Kidney (tissue), 14 donors: ENCODE results near the gene FBF1. TPM values are rescaled to one million over a fixed set of nuclear protein-coding genes. Genes with fewer than 3 reads are reported as not detected.

ENCODE experiments used
- DNase-seq, 5 donors: peaks; one replicate each; pipeline ENCODE4 v3.0.0-alpha.2; 2013 to 2020
- FAIRE-seq: peaks from 2 replicates; lab custom pipeline; 2012; peaks lifted over from hg19 to GRCh38; lab: Jason Lieb, UNC
- H3K27ac ChIP-seq, 2 donors: one replicate each; pipeline ENCODE4 v1.7.0; 2013; ENCODE audit warnings: low read depth in 2 of 2, low read length in 2 of 2, inconsistent platforms in 1 of 2
- H3K27me3 ChIP-seq: one replicate; pipeline ENCODE4 v1.7.1; 2013; ENCODE audit warnings: low read length, inconsistent platforms; ENCODE audit not compliant: control insufficient read depth, insufficient read depth
- H3K36me3 ChIP-seq, 3 donors: one replicate each; pipeline versions ENCODE4 v1.7.0 to v1.7.1; 2013; ENCODE audit warnings: low read length in 3 of 3, control low read depth in 1 of 3, inconsistent platforms in 1 of 3; ENCODE audit not compliant: insufficient read depth in 3 of 3, control insufficient read depth in 2 of 3
- H3K4me1 ChIP-seq, 3 donors: one replicate each; pipeline versions ENCODE4 v1.7.0 to v1.7.1; 2013; ENCODE audit warnings: low read length in 3 of 3, inconsistent platforms in 1 of 3, low read depth in 1 of 3; ENCODE audit not compliant: control insufficient read depth in 2 of 3, insufficient read depth in 2 of 3
- H3K4me3 ChIP-seq, 3 donors: one replicate each; pipeline versions ENCODE4 v1.7.0 to v1.8.1; 2013; ENCODE audit warnings: low read length in 3 of 3, control low read depth in 1 of 3, inconsistent platforms in 1 of 3
- H3K9ac ChIP-seq, 3 donors: one replicate each; pipeline versions ENCODE4 v1.7.0 to v1.7.1; 2013; ENCODE audit warnings: low read length in 3 of 3, control low read depth in 1 of 3, inconsistent platforms in 1 of 3
- H3K9me3 ChIP-seq, 3 donors: one replicate each; pipeline versions ENCODE4 v1.7.0 to v1.7.1; 2013; ENCODE audit warnings: low read length in 3 of 3, control low read depth in 1 of 3, inconsistent platforms in 1 of 3; ENCODE audit not compliant: control insufficient read depth in 2 of 3, insufficient read depth in 1 of 3
- CTCF ChIP-seq: IDR thresholded peaks from 3 replicates; pipeline ENCODE4 v1.5.1; 2012; ENCODE audit warnings: mild to moderate bottlenecking, moderate library complexity, borderline replicate concordance; ENCODE audit not compliant: insufficient read depth; ENCODE audit errors: extremely low read depth
- intact Hi-C: fragments of 100-400 bp; cut with DNase I; formaldehyde crosslinking; loops from one replicate; pipeline ENCODE4 v1.11.1; 2022
- polyA plus RNA-seq: library from polyadenylated mRNA; stranded (reverse); fragments of 350-450 nt; fragmentation: Illumina TruSeq; extraction: RNeasy Lipid Tissue Mini Kit (QIAGEN cat#74804); gene quantifications from one replicate; pipeline ENCODE4 v1.2.3, GENCODE V29; 2014; ENCODE audit warnings: low read depth, low replicate concordance; ENCODE audit not compliant: insufficient read depth
- total RNA-seq: library from RNA; stranded (reverse); fragmentation: NEBNext Ultra II Directional; extraction: Animal tissue kit (Norgen Biotek cat#: 25700); gene quantifications from one replicate; pipeline ENCODE4 v1.2.1, GENCODE V29; 2021
- donor health status: control.
- donor health status: control.
- donor health status: control.
- donor health status: control.
- donor health status: control.
- donor health status: DM: yes; HTN: yes; CAD: no.
- donor health status: Normal renal cell carcinoma (clear cell type).

The FBF1 gene
- total and polyA plus RNA-seq, 2 donors from 2014 or later: 5.7 to 11.5 TPM

- Histone ChIP-seq H3K27ac (no peak overlapping the region), H3K36me3 (no peaks in the 10 kb centered on the region), H3K27me3 (no peaks in the 10 kb centered on the region), H3K9me3 (no peaks in the 10 kb centered on the region), H3K4me3 (no peak overlapping the region), H3K4me1 (peaks cover 0 to 12% (median 0%) of the 10 kb centered on the region in 3 donors), H3K9ac (no peak overlapping the region)
- no peak for TF ChIP-seq CTCF
- DNase-seq (no peak), FAIRE-seq (no peak)
- intact Hi-C loops: loop anchor here (10.0 kb wide), 1 partner anchor 85 kb away; the partner anchor contains the start of gene CDK3
Measured at GRCh38 chr17:75919611-75920010, 21.2 kb downstream of the FBF1 start.

- peaks cover 0 to 8% (median 0%) of the 10 kb centered on the region in 3 donors for H3K4me1 ChIP-seq
- H3K36me3 ChIP-seq: no peaks in the 10 kb centered on the region
- intact Hi-C loops: loop anchor here (10.0 kb wide), 1 partner anchor 87 kb away; the partner anchor contains the start of gene CDK3
- DNase-seq (no peak), FAIRE-seq (no peak)
- no peak overlapping the region for H3K4me3 ChIP-seq
- no peak overlapping the region for H3K27ac ChIP-seq
- no peak overlapping the region for H3K9ac ChIP-seq
- H3K27me3 ChIP-seq: no peaks in the 10 kb centered on the region
- no peak for TF ChIP-seq CTCF
- no peaks in the 10 kb centered on the region for H3K9me3 ChIP-seq
Measured at GRCh38 chr17:75917917-75918445, 22.9 kb downstream of the FBF1 start.

- H3K9ac ChIP-seq: no peak overlapping the region
- H3K27me3 ChIP-seq: no peaks in the 10 kb centered on the region
- TF ChIP-seq CTCF: no peak
- H3K36me3 ChIP-seq: no peaks in the 10 kb centered on the region
- H3K4me1 ChIP-seq: peaks cover 0 to 5% (median 0%) of the 10 kb centered on the region in 3 donors
- intact Hi-C loops: loop anchor here (10.0 kb wide), 1 partner anchor 87 kb away; the partner anchor contains the start of gene CDK3
- FAIRE-seq: no peak
- no peaks in the 10 kb centered on the region for H3K9me3 ChIP-seq
- H3K4me3 ChIP-seq: no peak overlapping the region
- DNase-seq: no peak
- H3K27ac ChIP-seq: no peak overlapping the region
Measured at GRCh38 chr17:75917141-75917916, 23.5 kb downstream of the FBF1 start.
